GM19468 (cell line): Measurements from ENCODE around the gene PM20D2.
A peak's percentile ranks its signal among the peaks of the same experiment; 100 is the strongest.
"Not testable (repeated sequence)": the region's sequence is repeated elsewhere in the genome, so short reads cannot be mapped to it uniquely, and the experiment has no call there.

Experiments
- ATAC-seq: cut with Tn5 transposase; IDR thresholded peaks from one replicate; pipeline ENCODE4 v1.9.1; 2021; ENCODE audit warnings: mild to moderate bottlenecking, moderate library complexity, moderate number of reproducible peaks; ENCODE audit not compliant: unreplicated experiment; ENCODE audit errors: extremely low read depth

PM20D2 gene

GRCh38 chr6:89145956-89146717 is at the start of gene PM20D2:
TSS of gene PM20D2 (plus strand) at chr6:89146055. CDS start at chr6:89146145, 90 bp downstream.
- ATAC-seq: peak; percentile 47

- no peak for ATAC-seq
These were observed 47.4 kb upstream of the PM20D2 start for GRCh38 chr6:89098461-89098860.

- no peak for ATAC-seq
These were observed 45.7 kb upstream of the PM20D2 start for GRCh38 chr6:89100114-89100513.

- ATAC-seq: no peak
These were observed 35.6 kb upstream of the PM20D2 start for GRCh38 chr6:89110284-89110683.

GRCh38 chr6:89111933-89112332 is 33.9 kb upstream of the PM20D2 start:
- no peak for ATAC-seq

GRCh38 chr6:89116702-89117101 is 29.2 kb upstream of the PM20D2 start:
- no peak for ATAC-seq

GRCh38 chr6:89117211-89118108 is 28.4 kb upstream of the PM20D2 start, which contains the start of gene SRSF12:
TSS of gene SRSF12 (minus strand) at chr6:89118071. CDS start at chr6:89117887, 184 bp downstream.
- ATAC-seq: peak; percentile 46

GRCh38 chr6:89118931-89119330 is 26.9 kb upstream of the PM20D2 start:
- ATAC-seq: no peak

- no peak for ATAC-seq
These were observed 25.5 kb upstream of the PM20D2 start for GRCh38 chr6:89120371-89120770.

- ATAC-seq: no peak
These were observed 23.9 kb upstream of the PM20D2 start for GRCh38 chr6:89121934-89122333.

- ATAC-seq: no peak
These were observed 23.2 kb upstream of the PM20D2 start for GRCh38 chr6:89122625-89123024.

- not testable (repeated sequence) for ATAC-seq
These were observed 17.6 kb upstream of the PM20D2 start for GRCh38 chr6:89128256-89128671.

- ATAC-seq: no peak
These were observed 14.3 kb upstream of the PM20D2 start for GRCh38 chr6:89131599-89131998.

GRCh38 chr6:89132057-89132456 is 13.8 kb upstream of the PM20D2 start:
- ATAC-seq: no peak

- no peak for ATAC-seq
These were observed 11.9 kb upstream of the PM20D2 start for GRCh38 chr6:89133981-89134380.

GRCh38 chr6:89134723-89135122 is 11.1 kb upstream of the PM20D2 start:
- ATAC-seq: no peak

- ATAC-seq: no peak
These were observed 7.7 kb upstream of the PM20D2 start for GRCh38 chr6:89138173-89138572.

- ATAC-seq: no peak
These were observed 6.1 kb upstream of the PM20D2 start for GRCh38 chr6:89139509-89140346.

- ATAC-seq: no peak
These were observed 5.3 kb upstream of the PM20D2 start for GRCh38 chr6:89140347-89141156.
